PC-3 (cell line): ENCODE data around the gene ITPR3. TPM values are rescaled to one million over a fixed set of nuclear protein-coding genes. Genes with fewer than 3 reads are reported as not detected.

Source experiments
- ATAC-seq: fragments of 200-7000 bp; cut with Tn5 transposase; 2 replicates; pipeline ENCODE4 v1.9.1; 2020; ENCODE audit warnings: mild to moderate bottlenecking, moderate library complexity
- BruUV-seq: library from RNA; stranded (reverse); fragments of 400-500 nt; replicated peaks from 2 replicates; lab custom pipeline; 2021; lab: Mats Ljungman, UMichigan
- CTCF ChIA-PET: fragments of 300-600 bp; sonication (Branson Sonifier 250); formaldehyde crosslinking; loops from one replicate; lab custom pipeline; 2022; ENCODE audit warnings: antibody characterized with exemption; lab: Charles Lee
- POLR2A ChIA-PET: fragments of 300-600 bp; sonication (Branson Sonifier 250); formaldehyde crosslinking; loops from one replicate; lab custom pipeline; 2022; ENCODE audit warnings: antibody characterized with exemption; ENCODE audit not compliant: unreplicated experiment; lab: Charles Lee
- DNase-seq: peaks from one replicate; pipeline ENCODE4 v3.0.0-alpha.2; 2015
- H2AFZ ChIP-seq: fragments of 300-600 bp; sonication (generic); 2 replicates; pipeline ENCODE4 v1.6.0; 2016; ENCODE audit warnings: antibody characterized with exemption, low read length
- H3F3A ChIP-seq: fragments of 300-600 bp; sonication (generic); one replicate; pipeline ENCODE4 v1.6.0; 2017; ENCODE audit warnings: antibody characterized with exemption, low read length, control low read depth, mild to moderate bottlenecking; ENCODE audit not compliant: unreplicated experiment
- H3K27ac ChIP-seq: fragments of 300-600 bp; sonication (generic); 2 replicates; pipeline ENCODE4 v1.5.1; 2016; ENCODE audit warnings: mild to moderate bottlenecking, low read length
- H3K27me3 ChIP-seq: fragments of 300-600 bp; sonication (generic); 2 replicates; pipeline ENCODE4 v1.6.1; 2016; ENCODE audit warnings: low read length, mixed read lengths
- H3K36me3 ChIP-seq: fragments of 300-600 bp; sonication (generic); 2 replicates; pipeline ENCODE4 v1.6.1; 2016; ENCODE audit warnings: low read depth, mixed run types, low read length, mixed read lengths
- H3K4me1 ChIP-seq: fragments of 300-600 bp; sonication (generic); 2 replicates; pipeline ENCODE4 v1.5.1; 2016; ENCODE audit warnings: low read length; ENCODE audit not compliant: insufficient read depth
- H3K4me2 ChIP-seq: fragments of 300-600 bp; sonication (generic); 2 replicates; pipeline ENCODE4 v1.6.0; 2016; ENCODE audit warnings: low read length
- H3K4me3 ChIP-seq: fragments of 300-600 bp; sonication (generic); 2 replicates; pipeline ENCODE4 v1.5.1; 2016; ENCODE audit warnings: mild to moderate bottlenecking, low read length, mixed read lengths
- H3K79me2 ChIP-seq: fragments of 300-600 bp; sonication (generic); 2 replicates; pipeline ENCODE4 v1.6.1; 2017; ENCODE audit warnings: low read length, mixed read lengths
- H3K9ac ChIP-seq: fragments of 300-600 bp; sonication (generic); 2 replicates; pipeline ENCODE4 v1.6.0; 2016; ENCODE audit warnings: mild to moderate bottlenecking, low read length
- H3K9me2 ChIP-seq: fragments of 300-600 bp; sonication (generic); replicated peaks from 2 replicates; pipeline ENCODE4 v1.6.1; 2016; ENCODE audit warnings: mixed run types, low read length, mixed read lengths
- H3K9me3 ChIP-seq: fragments of 300-600 bp; sonication (generic); 2 replicates; pipeline ENCODE4 v1.6.1; 2016; ENCODE audit warnings: low read length, mixed read lengths
- H4K20me1 ChIP-seq: fragments of 300-600 bp; sonication (generic); 2 replicates; pipeline ENCODE4 v1.6.1; 2016; ENCODE audit warnings: low read length, mixed read lengths
- EZH2 ChIP-seq: fragments of 300-600 bp; sonication (generic); IDR thresholded peaks from one replicate; pipeline ENCODE4 v1.6.1; 2017; ENCODE audit warnings: antibody characterized with exemption, mild to moderate bottlenecking, low read length; ENCODE audit not compliant: unreplicated experiment
- EZH2phosphoT487 ChIP-seq: fragments of 300-600 bp; sonication (generic); IDR thresholded peaks from 2 replicates; pipeline ENCODE4 v1.6.1; 2018; ENCODE audit warnings: mild to moderate bottlenecking, antibody characterized with exemption, low read length, borderline replicate concordance
- intact Hi-C: fragments of 100-400 bp; cut with micrococcal nuclease; formaldehyde crosslinking; loops from 2 replicates; pipeline ENCODE4 v1.9.0; 2023
- total RNA-seq: library from RNA; depleted of rRNA; stranded (reverse); fragments of >200 nt; gene quantifications from 2 replicates; pipeline ENCODE4 v1.2.3, GENCODE V29; 2014
- TF ChIP-seq, protein P1 (sequence below): fragments of 300-600 bp; sonication (generic); conservative IDR thresholded peaks from 2 replicates; pipeline ENCODE4 v1.5.1; 2017; ENCODE audit warnings: antibody characterized with exemption, low read depth, mild to moderate bottlenecking, low read length

ITPR3 gene
- total RNA-seq, 1 experiment from 2014 or later = 41.8 TPM

DNA sequence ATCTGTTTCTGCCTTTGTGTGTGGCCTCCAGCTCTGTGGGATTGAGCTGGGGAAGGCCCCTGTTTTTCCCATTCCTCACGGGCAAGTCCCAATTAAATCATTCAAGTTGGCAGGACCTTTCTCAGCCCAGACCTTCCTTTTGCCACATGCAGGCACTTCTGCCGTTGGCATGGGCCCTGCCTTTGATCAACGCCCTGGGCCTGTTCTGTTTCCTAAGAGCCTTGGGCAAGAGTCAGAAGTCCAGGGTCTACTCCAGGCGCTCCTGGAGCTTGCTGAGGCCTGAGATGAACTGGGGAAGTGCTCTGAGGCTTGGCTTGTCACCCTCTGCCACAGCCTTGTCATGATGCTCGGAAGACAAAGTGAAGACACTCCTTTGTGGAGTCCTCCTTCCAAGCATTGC lies 118.4 kb downstream of the ITPR3 start:
- no TSS peak for BruUV-seq
- DNase-seq (no peak), ATAC-seq (no peak)
- Histone ChIP-seq H3K9me3 (no peaks in the 10 kb centered on the region), H3K4me2 (no peak overlapping the region), H3K27me3 (no peaks in the 10 kb centered on the region), H3F3A (no peaks in the 10 kb centered on the region), H4K20me1 (no peaks in the 10 kb centered on the region), H3K9ac (no peak overlapping the region), H3K4me3 (no peak overlapping the region), H3K4me1 (peaks cover 6% of the 10 kb centered on the region), H3K9me2 (no peaks in the 10 kb centered on the region), H3K79me2 (no peaks in the 10 kb centered on the region), H3K36me3 (no peaks in the 10 kb centered on the region), H3K27ac (no peak overlapping the region), H2AFZ (no peak overlapping the region)
- ChIA-PET CTCF (no interaction called here), POLR2A (no interaction called here)
- TF ChIP-seq, protein P1, sequence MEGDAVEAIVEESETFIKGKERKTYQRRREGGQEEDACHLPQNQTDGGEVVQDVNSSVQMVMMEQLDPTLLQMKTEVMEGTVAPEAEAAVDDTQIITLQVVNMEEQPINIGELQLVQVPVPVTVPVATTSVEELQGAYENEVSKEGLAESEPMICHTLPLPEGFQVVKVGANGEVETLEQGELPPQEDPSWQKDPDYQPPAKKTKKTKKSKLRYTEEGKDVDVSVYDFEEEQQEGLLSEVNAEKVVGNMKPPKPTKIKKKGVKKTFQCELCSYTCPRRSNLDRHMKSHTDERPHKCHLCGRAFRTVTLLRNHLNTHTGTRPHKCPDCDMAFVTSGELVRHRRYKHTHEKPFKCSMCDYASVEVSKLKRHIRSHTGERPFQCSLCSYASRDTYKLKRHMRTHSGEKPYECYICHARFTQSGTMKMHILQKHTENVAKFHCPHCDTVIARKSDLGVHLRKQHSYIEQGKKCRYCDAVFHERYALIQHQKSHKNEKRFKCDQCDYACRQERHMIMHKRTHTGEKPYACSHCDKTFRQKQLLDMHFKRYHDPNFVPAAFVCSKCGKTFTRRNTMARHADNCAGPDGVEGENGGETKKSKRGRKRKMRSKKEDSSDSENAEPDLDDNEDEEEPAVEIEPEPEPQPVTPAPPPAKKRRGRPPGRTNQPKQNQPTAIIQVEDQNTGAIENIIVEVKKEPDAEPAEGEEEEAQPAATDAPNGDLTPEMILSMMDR = no peak
- TF ChIP-seq EZH2phosphoT487 (no peak), EZH2 (no peak)
- intact Hi-C loops = no loop called here

DNA sequence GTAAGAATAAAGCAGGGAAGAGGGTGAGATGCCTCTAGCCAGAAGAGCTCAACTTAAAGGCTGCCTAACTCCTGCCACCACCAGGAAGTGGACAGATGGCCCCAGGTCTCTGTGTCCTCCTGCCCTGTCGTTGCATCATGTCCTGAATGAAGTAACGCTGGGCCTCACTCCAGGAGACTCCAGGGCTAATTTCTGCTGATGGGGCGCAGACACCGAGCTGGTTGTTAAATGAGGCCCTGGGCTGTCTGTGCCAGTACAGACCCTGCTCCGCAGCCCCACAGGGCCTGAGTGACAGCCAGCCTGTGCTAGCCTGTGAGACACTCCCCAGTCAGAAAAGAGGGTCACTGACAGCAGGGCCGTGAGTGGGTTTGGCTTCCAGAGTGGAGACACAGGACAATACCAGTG lies 119.1 kb downstream of the ITPR3 start:
- intact Hi-C loops = no loop called here
- ChIA-PET CTCF (no interaction called here), POLR2A (no interaction called here)
- no peak for TF ChIP-seq EZH2
- TF ChIP-seq EZH2phosphoT487 = no peak
- TF ChIP-seq, protein P1 = no peak
- Histone ChIP-seq H2AFZ (no peak overlapping the region), H3K79me2 (no peaks in the 10 kb centered on the region), H4K20me1 (no peaks in the 10 kb centered on the region), H3K27ac (no peak overlapping the region), H3K27me3 (no peaks in the 10 kb centered on the region), H3K4me1 (peaks cover 6% of the 10 kb centered on the region), H3K4me3 (no peak overlapping the region), H3F3A (no peaks in the 10 kb centered on the region), H3K9me3 (no peaks in the 10 kb centered on the region), H3K9me2 (no peaks in the 10 kb centered on the region), H3K4me2 (no peak overlapping the region), H3K9ac (no peak overlapping the region), H3K36me3 (no peaks in the 10 kb centered on the region)
- no TSS peak for BruUV-seq
- DNase-seq (no peak), ATAC-seq (no peak)

DNA sequence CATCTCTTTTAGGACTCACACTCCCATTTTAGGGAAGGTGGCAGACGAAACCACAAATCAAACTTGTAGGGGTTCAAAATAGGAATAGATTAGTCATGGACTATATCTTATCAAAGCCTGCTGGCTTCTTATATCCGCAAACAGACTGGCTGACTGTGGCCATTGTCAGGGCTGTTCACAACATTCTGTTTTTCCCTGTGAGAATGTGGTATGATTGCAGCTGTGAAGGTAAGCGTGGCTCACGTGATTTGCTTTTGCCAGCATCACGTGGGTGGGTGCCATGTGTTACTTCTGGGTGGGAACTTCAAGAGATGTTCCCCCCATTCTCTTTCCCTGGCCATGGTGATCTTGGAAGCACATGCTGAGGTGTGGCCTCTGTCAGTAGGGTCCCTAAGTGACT lies 119.7 kb downstream of the ITPR3 start:
- H3K9me3 ChIP-seq = no peaks in the 10 kb centered on the region
- TF ChIP-seq, protein P1 = no peak
- TF ChIP-seq EZH2 = no peak
- no peak for TF ChIP-seq EZH2phosphoT487
- H3F3A ChIP-seq = no peaks in the 10 kb centered on the region
- no peaks in the 10 kb centered on the region for H4K20me1 ChIP-seq
- intact Hi-C loops = no loop called here
- POLR2A ChIA-PET = no interaction called here
- no peak for DNase-seq
- peaks cover 6% of the 10 kb centered on the region for H3K4me1 ChIP-seq
- H3K79me2 ChIP-seq = no peaks in the 10 kb centered on the region
- H2AFZ ChIP-seq = no peak overlapping the region
- no peak for ATAC-seq
- no peaks in the 10 kb centered on the region for H3K36me3 ChIP-seq
- CTCF ChIA-PET = no interaction called here
- H3K9ac ChIP-seq = no peak overlapping the region
- BruUV-seq = no TSS peak
- no peaks in the 10 kb centered on the region for H3K27me3 ChIP-seq
- no peaks in the 10 kb centered on the region for H3K9me2 ChIP-seq
- H3K4me3 ChIP-seq = no peak overlapping the region
- no peak overlapping the region for H3K4me2 ChIP-seq
- H3K27ac ChIP-seq = no peak overlapping the region
